HG03196 (cell line): ENCODE data around the gene C8B.

Experiments
- ATAC-seq: cut with Tn5 transposase; IDR thresholded peaks from one replicate; pipeline ENCODE4 v1.9.1; 2021; ENCODE audit not compliant: unreplicated experiment

Gene C8B

GRCh38 chr1:56973923-56974742 lies 8.3 kb upstream of the C8B start:
- ATAC-seq = no peak

- ATAC-seq = no peak
These were observed 7.2 kb upstream of the C8B start for GRCh38 chr1:56972976-56973375.

GRCh38 chr1:56970280-56970679 lies 4.5 kb upstream of the C8B start:
- no peak for ATAC-seq

GRCh38 chr1:56968878-56969495 lies 3.2 kb upstream of the C8B start:
- ATAC-seq = no peak

- no peak for ATAC-seq
These were observed 2.4 kb upstream of the C8B start for GRCh38 chr1:56967900-56968832.

- ATAC-seq = no peak
These were observed 1.5 kb upstream of the C8B start for GRCh38 chr1:56967355-56967754.

GRCh38 chr1:56966698-56966999 lies 834 bp upstream of the C8B start:
- no peak for ATAC-seq

- ATAC-seq = no peak
These were observed 624 bp downstream of the C8B start for GRCh38 chr1:56965191-56965590.

- ATAC-seq = no peak
These were observed 1.3 kb downstream of the C8B start for GRCh38 chr1:56964349-56965017.

- no peak for ATAC-seq
These were observed 2.1 kb downstream of the C8B start for GRCh38 chr1:56963667-56964066.

- ATAC-seq = no peak
These were observed 4.4 kb downstream of the C8B start for GRCh38 chr1:56961426-56961825.

- ATAC-seq = no peak
These were observed 7.3 kb downstream of the C8B start for GRCh38 chr1:56958526-56958925.

GRCh38 chr1:56957931-56958330 lies 7.9 kb downstream of the C8B start:
- no peak for ATAC-seq

GRCh38 chr1:56954664-56955063 lies 11.2 kb downstream of the C8B start:
- no peak for ATAC-seq

- no peak for ATAC-seq
These were observed 12.4 kb downstream of the C8B start for GRCh38 chr1:56953386-56953785.

- ATAC-seq = no peak
These were observed 13.3 kb downstream of the C8B start for GRCh38 chr1:56952501-56952900.

GRCh38 chr1:56948403-56949023 lies 17.3 kb downstream of the C8B start:
- no peak for ATAC-seq

GRCh38 chr1:56940039-56940438 lies 25.8 kb downstream of the C8B start:
- ATAC-seq = no peak

GRCh38 chr1:56939209-56939608 lies 26.6 kb downstream of the C8B start:
- ATAC-seq = no peak

- no peak for ATAC-seq
These were observed 27.2 kb downstream of the C8B start for GRCh38 chr1:56938646-56939045.
